HG03575 (cell line): ENCODE measurements around the gene FNDC3A.

ENCODE experiments used
- ATAC-seq: cut with Tn5 transposase; IDR thresholded peaks from one replicate; pipeline ENCODE4 v1.9.1; 2021; ENCODE audit not compliant: unreplicated experiment, insufficient number of reproducible peaks, low FRiP score; ENCODE audit errors: extremely low read depth

FNDC3A gene, protein sequence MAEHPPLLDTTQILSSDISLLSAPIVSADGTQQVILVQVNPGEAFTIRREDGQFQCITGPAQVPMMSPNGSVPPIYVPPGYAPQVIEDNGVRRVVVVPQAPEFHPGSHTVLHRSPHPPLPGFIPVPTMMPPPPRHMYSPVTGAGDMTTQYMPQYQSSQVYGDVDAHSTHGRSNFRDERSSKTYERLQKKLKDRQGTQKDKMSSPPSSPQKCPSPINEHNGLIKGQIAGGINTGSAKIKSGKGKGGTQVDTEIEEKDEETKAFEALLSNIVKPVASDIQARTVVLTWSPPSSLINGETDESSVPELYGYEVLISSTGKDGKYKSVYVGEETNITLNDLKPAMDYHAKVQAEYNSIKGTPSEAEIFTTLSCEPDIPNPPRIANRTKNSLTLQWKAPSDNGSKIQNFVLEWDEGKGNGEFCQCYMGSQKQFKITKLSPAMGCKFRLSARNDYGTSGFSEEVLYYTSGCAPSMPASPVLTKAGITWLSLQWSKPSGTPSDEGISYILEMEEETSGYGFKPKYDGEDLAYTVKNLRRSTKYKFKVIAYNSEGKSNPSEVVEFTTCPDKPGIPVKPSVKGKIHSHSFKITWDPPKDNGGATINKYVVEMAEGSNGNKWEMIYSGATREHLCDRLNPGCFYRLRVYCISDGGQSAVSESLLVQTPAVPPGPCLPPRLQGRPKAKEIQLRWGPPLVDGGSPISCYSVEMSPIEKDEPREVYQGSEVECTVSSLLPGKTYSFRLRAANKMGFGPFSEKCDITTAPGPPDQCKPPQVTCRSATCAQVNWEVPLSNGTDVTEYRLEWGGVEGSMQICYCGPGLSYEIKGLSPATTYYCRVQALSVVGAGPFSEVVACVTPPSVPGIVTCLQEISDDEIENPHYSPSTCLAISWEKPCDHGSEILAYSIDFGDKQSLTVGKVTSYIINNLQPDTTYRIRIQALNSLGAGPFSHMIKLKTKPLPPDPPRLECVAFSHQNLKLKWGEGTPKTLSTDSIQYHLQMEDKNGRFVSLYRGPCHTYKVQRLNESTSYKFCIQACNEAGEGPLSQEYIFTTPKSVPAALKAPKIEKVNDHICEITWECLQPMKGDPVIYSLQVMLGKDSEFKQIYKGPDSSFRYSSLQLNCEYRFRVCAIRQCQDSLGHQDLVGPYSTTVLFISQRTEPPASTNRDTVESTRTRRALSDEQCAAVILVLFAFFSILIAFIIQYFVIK

DNA sequence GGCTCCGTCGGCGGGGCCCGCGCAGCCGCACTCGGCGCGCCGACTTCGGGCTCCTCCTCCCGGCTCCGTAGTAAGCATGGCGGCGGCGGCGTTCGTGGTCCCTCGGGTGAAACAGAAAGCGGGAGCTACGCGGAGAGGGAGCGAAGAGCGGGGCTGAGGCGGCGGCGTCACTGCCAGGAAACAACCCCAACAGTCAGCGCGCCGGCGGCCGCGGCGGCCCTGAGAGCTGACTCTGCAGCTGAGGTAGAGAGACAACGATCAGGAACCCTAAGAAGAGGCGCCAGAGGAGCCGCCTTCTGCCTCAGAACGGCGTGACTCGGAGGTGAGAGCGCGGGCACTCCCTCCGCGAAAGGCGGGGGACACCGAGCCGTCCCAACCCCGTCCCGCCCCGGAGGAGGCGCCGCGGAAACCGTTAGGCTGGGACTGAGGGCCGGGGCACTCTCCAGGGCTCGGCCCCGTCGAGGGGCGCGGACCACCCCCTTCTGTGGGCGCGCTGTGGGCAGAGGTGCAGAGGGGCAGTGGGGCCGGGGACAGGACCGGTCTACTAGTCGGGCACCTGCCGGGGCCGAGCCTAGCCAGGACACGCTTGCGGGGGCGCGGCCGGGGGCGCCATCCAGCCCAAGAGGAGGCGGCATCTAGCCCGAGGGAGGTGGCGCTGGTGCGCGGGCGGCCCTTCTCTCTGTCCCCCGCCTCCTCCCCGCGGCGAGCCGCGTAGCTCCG lies at the start of gene FNDC3A:
Gene FNDC3A, plus strand, starts transcription at position 57 of the 720 bp plus-strand sequence. CDS start 30,279 bp downstream, outside the sequence.
- ATAC-seq = no peak

DNA sequence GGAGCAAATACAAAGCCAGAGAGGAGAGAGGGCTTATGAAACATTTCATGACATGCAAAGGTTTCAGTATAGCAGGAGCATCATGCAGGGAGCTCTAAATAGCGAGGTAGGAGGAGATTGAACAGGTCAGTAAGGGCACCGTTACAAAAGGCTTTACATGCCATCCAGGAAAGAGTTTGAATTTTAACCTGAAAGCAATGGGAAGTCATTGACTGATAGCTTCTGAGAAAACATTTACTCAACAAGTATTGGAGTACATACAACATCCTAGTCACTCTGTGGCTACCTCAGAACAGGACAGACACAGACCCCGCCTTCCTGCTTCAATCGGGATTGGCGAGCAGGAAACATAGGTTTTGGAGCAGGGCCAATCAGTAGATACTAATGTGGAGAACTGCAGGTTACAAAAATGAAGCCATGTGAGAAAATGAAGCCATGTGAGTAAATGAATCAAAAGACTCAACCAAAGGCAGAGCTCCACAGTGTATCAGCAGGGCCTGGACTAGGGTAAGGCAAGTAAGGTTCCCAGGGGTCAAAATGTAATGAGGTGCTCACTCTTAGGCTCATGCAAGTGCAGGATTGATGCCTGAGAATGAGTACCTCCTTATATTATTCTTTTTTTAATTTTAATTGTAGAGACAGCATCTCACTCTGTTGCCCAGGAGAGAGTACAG lies 46.8 kb upstream of the FNDC3A start:
- no peak for ATAC-seq

DNA sequence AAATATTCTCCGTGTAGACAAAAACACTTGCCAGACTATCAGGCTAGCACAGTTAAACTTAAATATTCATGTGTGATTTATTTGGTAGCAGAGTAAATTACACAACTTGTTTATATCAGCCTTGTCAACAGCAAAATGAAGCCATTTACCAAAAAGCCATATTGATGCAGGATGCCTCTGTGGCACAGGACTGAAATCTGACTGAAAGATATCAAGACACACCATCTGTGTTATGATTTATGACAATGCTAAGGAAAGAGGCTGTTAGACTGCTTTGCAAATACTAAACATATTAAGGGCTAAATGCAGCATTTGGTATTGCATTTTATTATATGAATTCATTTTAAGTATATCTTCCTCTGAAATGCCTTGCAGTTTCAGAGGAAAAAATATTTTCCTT lies 44.8 kb upstream of the FNDC3A start:
- no peak for ATAC-seq

DNA sequence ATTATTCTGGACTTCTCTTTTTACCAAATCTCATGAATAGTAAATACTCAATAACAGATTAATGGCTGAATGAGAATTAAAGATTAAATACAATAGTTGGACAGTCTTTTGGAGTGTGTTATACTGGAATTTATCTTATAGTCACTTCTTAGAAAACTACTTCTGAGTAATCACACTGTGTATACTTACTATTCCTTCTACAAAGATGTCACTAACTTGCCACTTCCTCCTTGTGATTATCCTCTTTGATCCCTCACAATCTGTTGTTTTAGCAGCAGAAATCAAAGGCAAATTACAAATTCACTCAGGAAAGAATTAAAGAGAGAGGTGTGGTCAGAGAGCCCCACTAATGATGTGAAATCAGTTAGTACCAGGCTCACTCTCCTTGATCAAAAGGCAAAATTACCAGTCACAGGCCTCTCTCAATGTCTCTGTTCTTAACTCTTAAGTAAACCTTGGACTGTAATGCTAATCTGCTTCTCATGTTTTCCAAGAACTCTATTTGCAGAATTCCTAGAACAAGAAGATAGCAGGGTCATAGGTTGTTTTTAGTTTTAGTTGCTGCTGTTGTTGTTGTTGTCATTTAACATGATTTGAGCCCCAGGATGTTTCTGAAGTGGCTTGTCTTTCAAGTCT lies 37.3 kb upstream of the FNDC3A start:
- ATAC-seq = no peak

DNA sequence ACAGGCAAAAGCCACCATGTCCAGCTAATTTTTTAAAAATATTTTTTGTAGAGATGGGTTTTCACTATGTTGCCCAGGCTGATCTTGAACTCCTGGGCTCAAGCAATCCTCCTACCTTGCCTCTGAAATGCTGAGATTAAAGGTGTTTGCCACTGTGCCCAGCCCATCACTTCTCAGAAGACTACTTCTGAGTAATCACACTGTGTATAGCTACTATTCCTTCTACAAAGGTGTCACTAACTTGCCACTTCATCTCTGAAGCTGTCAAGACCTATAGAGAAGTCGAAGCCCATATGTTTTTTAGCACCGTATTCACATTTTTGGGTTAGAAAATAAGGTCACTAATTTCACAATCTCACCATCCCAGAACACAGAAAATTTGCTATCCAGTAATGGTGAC lies 36.0 kb upstream of the FNDC3A start:
- ATAC-seq = no peak

DNA sequence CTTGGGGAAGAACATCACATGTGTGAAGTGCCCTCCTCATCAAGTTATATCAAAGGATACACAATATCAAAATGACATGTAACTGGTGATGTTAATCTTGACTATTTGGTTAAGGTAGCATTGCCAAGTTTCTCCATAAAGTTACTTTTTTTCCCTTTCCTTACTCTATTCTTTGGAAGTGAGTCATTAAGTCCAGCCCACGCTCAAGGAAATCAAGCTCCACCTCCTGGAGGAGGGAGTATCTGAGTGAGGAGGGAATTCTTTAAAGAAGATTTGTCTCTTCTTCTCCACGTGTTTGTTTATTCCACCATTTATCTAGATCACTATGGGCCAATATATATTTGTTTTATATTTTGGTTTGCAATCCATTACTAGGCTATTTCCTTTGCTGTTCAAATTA lies 33.6 kb upstream of the FNDC3A start:
- ATAC-seq = no peak

DNA sequence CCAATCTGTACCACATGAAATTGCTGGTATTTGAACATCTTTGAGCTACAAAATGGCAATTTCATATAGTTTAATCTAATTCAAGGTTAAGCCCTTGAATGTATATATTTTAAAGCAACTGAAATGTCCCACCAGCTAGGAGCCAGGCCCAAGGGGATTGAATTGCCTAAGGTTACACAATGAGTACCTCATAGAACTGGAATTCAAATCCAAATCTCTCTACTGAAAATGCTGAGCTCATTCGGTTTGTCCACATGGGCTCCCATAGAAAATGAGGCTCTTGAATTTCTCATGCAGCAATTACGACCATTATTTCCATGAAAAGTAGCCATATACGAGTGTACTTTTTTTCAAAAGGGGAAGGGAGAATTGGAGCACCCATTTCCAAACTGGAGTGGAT lies 31.5 kb upstream of the FNDC3A start:
- no peak for ATAC-seq

DNA sequence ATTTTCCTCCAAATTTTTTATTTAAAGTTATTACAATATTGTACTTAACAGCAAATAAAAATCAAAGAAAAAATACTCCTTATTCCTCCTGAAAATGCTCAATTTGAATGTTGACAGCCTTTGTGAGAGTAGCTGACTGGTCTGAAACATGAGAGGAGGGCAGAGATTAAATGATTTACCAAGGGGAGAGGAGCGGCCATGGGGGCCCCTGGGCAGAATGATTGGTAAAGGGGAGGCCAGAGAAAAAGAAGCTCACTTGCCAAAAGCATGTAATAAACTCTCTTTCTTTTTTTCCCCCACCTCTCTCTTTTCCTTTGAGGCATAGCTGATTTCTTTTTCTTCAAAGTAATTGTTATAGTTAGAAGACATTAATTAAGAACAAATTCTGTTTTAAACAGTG lies 30.1 kb upstream of the FNDC3A start:
- no peak for ATAC-seq

DNA sequence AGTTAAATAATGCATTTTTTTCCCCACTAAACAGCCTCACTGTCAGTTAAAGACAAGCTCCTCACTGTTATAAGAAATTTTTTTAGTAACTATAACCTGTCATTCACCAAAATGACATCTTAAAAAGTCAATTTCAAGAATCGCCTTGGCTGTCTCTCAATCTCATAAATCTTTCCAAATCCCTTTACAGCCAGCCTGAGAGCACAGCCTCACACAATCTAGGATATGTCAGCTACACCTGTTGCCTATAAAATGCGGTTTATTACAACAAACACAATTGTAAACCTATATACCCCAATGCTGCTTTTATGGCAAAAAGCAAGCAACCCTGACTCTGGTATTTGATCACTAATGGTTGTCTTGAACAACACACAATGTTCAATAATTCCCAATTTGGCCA lies 29.5 kb upstream of the FNDC3A start:
- no peak for ATAC-seq

DNA sequence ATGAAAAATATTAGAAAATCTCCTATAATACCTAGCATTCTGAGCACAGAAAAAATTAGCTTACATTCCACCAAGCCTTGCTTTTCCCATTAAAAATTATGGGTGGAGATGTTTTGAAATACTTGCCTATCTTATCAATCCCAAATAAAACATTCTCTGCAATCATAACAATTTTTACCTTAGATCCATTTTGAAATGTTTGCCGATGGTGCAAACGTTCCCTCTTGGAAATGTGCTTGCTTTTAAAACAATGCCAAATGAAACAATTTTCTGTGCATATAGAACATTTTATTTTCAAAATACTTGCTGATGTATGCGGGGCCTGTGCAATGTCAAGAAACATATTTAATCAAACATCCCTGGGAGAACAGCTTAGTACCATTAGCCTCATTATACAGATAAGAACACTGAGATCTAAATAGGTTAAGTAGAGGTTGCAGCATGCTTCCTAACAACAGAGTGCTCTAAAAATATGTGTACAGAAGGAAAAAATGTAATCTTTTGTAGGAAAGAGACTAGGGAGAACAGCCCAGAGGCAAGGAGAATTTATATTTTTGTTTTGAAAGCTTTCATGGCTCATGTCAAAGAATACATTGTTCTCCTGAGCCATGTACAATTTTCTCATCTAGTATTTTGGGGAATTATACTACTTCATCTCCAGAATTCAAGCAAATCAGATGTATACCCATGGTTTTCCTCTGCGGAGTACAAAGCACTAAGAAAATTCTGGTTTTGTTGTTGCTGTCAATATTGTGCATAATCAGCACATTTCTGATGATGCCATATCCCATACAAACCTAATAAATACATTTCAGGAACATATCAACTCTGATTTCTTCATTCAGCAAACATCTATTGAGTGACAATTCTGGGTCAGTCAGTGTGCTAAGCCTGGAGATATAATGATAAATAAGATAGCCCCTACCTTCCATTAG lies 25.9 kb upstream of the FNDC3A start:
- ATAC-seq = no peak

DNA sequence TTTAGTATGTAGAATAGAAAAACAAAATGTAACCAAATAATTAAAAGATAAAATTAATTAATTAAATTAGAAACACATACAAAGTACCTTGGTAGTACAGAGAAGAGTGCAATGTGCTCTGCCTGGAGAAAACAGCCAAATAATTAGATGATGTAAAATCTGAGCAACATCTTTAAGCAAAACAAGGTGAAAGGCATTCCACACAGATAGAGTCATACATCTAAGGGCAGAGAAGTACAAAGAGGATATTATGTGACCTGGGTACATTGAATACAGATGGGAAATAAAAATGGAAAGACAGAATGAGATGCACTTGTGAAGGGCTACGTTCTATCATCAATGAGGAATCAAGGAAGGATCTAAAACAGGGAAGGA lies 25.2 kb upstream of the FNDC3A start:
- ATAC-seq = no peak

DNA sequence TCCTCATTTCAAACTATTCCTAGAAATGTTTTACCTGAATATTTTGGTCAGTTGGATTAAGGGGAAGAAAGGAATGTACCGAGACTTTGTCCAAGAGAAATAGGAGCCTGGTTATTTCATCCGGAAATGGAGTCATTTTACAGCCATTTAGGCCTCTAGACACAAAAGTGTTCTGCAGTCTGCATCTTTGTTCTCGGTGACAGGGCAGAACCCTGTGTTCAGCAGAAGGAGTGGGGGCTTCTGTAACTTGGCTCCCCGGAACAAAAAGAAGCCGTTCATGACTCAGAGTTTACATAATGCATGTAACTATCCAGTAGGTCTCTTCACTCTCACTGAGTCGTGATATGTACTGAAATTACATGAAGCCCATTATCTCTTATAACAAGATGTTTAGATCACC lies 21.6 kb upstream of the FNDC3A start:
- no peak for ATAC-seq

DNA sequence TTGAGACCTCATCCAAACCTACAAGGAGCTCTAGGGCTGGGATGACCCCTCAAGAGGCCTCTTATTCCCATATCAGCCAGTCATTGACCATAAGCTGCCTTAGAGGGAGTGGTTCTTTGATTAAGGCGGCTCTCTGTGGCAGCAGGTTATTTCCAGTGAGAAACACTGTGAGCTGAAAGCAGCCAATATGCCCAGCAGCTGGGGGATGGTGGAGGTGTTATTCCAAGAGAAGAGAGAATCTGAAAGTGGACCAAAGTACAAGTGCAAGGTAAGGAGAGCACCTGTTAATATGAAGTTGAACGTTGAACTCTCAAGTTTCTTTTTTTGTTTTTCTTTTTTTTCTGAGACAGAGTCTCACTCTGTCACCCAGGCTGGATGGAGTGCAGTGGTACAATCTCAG lies 20.2 kb upstream of the FNDC3A start:
- ATAC-seq = no peak

DNA sequence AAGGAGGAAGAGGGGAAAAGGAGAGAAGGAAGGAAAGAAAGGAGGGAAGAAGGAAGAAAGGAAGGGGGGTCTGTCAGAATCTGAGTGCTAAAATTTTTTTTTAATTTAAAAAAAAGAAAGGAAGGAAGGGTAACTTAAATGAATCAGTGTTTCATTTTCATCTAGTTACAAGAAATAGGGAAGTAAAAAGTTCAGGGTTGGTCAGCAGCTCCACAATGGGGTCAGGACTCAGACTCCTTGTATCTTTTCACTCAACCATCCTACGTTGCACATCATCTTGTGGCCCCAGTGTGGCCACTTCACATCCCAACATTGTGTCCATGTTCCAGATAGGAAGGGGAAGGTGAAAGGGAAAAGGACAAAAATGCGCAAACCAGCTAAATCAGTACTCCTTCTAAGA lies 14.3 kb upstream of the FNDC3A start:
- no peak for ATAC-seq

DNA sequence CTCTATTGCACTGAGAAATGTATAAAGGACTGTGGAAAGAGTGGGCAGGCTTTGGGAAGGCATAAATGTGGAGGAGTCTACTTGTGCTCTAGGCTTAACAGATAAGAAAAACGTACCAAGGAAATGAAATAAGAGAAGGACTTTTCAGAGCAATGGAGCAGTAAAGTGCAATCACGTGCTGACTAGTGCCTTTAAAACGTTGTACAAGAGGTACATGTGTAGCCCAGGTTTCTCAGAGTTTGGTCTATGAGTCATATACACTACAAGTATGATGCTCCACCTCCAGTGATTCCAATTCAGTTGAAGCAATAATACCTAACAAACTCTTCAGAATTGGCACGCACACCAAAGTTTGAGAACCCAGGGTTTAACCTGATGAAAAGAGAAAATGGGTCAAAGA lies 13.4 kb upstream of the FNDC3A start:
- no peak for ATAC-seq

DNA sequence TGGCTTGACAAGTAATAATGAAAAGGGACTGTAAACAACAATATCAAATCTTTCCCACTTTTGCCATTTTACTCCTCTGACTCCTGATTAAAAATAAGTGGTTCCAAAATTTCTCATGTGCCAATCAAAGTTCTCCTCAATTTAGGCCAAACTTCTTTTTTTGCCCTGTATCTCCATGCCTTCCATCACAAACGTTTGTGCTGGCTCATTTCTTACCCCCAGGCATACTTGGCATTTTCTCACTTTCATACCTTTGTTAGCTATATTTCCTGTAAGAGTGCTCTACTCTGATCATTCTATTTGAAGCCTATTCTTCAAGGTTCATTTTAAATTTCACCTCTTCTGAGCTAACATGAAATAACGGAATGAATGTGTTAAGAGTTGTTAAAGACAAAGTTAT lies 10.0 kb upstream of the FNDC3A start:
- no peak for ATAC-seq

DNA sequence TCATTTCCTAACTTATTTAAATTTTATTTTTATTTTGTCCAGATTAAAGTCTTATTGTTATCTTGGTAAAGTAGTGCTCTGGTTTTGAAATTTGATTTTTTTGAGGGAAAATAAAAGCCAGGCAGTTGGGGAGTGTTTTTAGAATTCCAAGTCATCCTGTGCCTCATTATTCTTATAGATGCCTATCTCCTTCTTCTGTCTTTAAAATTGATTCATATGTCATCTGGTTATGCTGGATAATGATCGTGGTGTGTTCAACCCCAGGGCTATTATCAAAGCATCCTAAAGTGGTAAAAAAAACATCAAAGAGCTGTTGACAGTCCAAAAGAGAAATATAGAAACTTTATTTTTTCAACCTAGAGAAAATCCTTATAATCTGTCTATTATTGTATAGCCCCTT lies 6.0 kb upstream of the FNDC3A start:
- no peak for ATAC-seq
